Liver (tissue), 3 donors: ENCODE results near the gene GOLGA6L9.
"Not testable (repeated sequence)": the region's sequence is repeated elsewhere in the genome, so short reads cannot be mapped to it uniquely, and the experiment has no call there.

ENCODE experiments used
- GABPA ChIP-seq, 2 donors: IDR thresholded peaks in 1 of 2; conservative IDR thresholded peaks in 1 of 2; 2 replicates each; pipeline ENCODE4 v1.6.1; 2016; ENCODE audit warnings: antibody characterized with exemption in 2 of 2, mild to moderate bottlenecking in 1 of 2, moderate library complexity in 1 of 2
- RAD21 ChIP-seq, 2 donors: IDR thresholded peaks; 2 replicates each; pipeline ENCODE4 v1.6.1; 2016; ENCODE audit warnings: antibody characterized with exemption in 2 of 2, mild to moderate bottlenecking in 2 of 2
- YY1 ChIP-seq: IDR thresholded peaks from 2 replicates; pipeline ENCODE4 v1.6.1; 2016; ENCODE audit warnings: antibody characterized with exemption, mild to moderate bottlenecking
- TF ChIP-seq, protein P1 (sequence below): IDR thresholded peaks from 2 replicates; pipeline ENCODE4 v1.6.1; 2016; ENCODE audit warnings: antibody characterized with exemption
- TF ChIP-seq, protein P2 (sequence below): fragments of 150-350 bp; IDR thresholded peaks from 2 replicates; pipeline ENCODE4 v1.5.1; 2017; ENCODE audit warnings: improper control_type of control experiment, low read depth, low read length; ENCODE audit not compliant: missing input control
- TF ChIP-seq, protein P3 (sequence below): IDR thresholded peaks from 2 replicates; pipeline ENCODE4 v1.6.1; 2016; ENCODE audit warnings: antibody characterized with exemption, mild to moderate bottlenecking
- donor health status: healthy.
- donor health status: healthy.

DNA sequence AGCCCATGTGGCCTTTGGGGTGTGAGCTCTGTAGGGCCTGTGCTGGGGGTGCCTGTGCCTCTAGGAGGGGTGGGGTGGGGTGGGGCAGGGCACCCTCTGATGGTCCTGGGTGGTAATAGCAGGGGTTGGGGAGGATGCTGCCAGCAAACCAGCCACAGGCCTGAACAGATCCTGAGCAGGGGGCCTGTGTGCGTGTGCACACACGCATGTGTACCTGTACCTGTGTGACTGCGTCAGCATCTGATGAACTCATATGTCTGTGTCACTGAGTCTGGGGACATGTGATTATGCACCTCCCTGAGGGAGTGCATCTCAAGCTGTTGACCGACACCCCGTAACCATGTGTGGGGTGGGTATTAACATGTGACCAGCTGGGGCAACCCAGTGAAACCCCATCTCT, 36.0 kb downstream of the GOLGA6L9 start:
- TF ChIP-seq, protein P1, sequence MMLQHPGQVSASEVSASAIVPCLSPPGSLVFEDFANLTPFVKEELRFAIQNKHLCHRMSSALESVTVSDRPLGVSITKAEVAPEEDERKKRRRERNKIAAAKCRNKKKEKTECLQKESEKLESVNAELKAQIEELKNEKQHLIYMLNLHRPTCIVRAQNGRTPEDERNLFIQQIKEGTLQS = not testable (repeated sequence)
- TF ChIP-seq, protein P2, sequence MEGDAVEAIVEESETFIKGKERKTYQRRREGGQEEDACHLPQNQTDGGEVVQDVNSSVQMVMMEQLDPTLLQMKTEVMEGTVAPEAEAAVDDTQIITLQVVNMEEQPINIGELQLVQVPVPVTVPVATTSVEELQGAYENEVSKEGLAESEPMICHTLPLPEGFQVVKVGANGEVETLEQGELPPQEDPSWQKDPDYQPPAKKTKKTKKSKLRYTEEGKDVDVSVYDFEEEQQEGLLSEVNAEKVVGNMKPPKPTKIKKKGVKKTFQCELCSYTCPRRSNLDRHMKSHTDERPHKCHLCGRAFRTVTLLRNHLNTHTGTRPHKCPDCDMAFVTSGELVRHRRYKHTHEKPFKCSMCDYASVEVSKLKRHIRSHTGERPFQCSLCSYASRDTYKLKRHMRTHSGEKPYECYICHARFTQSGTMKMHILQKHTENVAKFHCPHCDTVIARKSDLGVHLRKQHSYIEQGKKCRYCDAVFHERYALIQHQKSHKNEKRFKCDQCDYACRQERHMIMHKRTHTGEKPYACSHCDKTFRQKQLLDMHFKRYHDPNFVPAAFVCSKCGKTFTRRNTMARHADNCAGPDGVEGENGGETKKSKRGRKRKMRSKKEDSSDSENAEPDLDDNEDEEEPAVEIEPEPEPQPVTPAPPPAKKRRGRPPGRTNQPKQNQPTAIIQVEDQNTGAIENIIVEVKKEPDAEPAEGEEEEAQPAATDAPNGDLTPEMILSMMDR = not testable (repeated sequence)
- TF ChIP-seq, protein P3, sequence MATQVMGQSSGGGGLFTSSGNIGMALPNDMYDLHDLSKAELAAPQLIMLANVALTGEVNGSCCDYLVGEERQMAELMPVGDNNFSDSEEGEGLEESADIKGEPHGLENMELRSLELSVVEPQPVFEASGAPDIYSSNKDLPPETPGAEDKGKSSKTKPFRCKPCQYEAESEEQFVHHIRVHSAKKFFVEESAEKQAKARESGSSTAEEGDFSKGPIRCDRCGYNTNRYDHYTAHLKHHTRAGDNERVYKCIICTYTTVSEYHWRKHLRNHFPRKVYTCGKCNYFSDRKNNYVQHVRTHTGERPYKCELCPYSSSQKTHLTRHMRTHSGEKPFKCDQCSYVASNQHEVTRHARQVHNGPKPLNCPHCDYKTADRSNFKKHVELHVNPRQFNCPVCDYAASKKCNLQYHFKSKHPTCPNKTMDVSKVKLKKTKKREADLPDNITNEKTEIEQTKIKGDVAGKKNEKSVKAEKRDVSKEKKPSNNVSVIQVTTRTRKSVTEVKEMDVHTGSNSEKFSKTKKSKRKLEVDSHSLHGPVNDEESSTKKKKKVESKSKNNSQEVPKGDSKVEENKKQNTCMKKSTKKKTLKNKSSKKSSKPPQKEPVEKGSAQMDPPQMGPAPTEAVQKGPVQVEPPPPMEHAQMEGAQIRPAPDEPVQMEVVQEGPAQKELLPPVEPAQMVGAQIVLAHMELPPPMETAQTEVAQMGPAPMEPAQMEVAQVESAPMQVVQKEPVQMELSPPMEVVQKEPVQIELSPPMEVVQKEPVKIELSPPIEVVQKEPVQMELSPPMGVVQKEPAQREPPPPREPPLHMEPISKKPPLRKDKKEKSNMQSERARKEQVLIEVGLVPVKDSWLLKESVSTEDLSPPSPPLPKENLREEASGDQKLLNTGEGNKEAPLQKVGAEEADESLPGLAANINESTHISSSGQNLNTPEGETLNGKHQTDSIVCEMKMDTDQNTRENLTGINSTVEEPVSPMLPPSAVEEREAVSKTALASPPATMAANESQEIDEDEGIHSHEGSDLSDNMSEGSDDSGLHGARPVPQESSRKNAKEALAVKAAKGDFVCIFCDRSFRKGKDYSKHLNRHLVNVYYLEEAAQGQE = not testable (repeated sequence)
- TF ChIP-seq YY1; GABPA (IDR thresholded peaks at IDR 0.05 in 1 of 2, conservative IDR thresholded peaks at IDR 0.05 in 1 of 2); RAD21 (IDR thresholded peaks at IDR 0.05): not testable (repeated sequence)
